Testis (tissue), 2 donors: Measurements from ENCODE around the gene HMOX1.

Source experiments
- POLR2A ChIP-seq: fragments of 450-650 bp; IDR thresholded peaks from one replicate; pipeline ENCODE4 v1.6.1; 2017; ENCODE audit warnings: antibody characterized with exemption, mild to moderate bottlenecking, moderate library complexity
- TF ChIP-seq, protein P1 (sequence below), 3 experiments: fragments of 450-650 bp in 2 of 3; fragments of 200-600 bp in 1 of 3; sonication (generic) in 1 of 3; IDR thresholded peaks; one replicate each; pipeline ENCODE4 v1.5.1; 2016 to 2019; ENCODE audit warnings: antibody characterized with exemption in 3 of 3, mild to moderate bottlenecking in 2 of 3, moderate library complexity in 1 of 3

GRCh38 chr22:35348703-35349102 lies 32.2 kb upstream of the HMOX1 start:
- TF ChIP-seq, protein P1, sequence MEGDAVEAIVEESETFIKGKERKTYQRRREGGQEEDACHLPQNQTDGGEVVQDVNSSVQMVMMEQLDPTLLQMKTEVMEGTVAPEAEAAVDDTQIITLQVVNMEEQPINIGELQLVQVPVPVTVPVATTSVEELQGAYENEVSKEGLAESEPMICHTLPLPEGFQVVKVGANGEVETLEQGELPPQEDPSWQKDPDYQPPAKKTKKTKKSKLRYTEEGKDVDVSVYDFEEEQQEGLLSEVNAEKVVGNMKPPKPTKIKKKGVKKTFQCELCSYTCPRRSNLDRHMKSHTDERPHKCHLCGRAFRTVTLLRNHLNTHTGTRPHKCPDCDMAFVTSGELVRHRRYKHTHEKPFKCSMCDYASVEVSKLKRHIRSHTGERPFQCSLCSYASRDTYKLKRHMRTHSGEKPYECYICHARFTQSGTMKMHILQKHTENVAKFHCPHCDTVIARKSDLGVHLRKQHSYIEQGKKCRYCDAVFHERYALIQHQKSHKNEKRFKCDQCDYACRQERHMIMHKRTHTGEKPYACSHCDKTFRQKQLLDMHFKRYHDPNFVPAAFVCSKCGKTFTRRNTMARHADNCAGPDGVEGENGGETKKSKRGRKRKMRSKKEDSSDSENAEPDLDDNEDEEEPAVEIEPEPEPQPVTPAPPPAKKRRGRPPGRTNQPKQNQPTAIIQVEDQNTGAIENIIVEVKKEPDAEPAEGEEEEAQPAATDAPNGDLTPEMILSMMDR (IDR thresholded peaks at IDR 0.05), result no peak
- TF ChIP-seq POLR2A, result no peak
